ENCODE measurements around the gene STAT3. TPM values are rescaled to one million over a fixed set of nuclear protein-coding genes. Genes with fewer than 3 reads are reported as not detected.

The STAT3 gene
- total and polyA plus RNA-seq, 12 donors: 33.9 to 398 (median 109) TPM

GRCh38 chr17:42286411-42287221 lies 101.6 kb downstream of the STAT3 start:
- ATAC-seq (peak in 7 of 8 donors; percentile 2 to 34 (median 21)), DNase-seq (peak in 1 of 2 donors; percentile 34)
- Histone ChIP-seq H3K27me3 (no peaks in the 10 kb centered on the region), H3K9me3 (no peaks in the 10 kb centered on the region), H3K27ac (peak overlapping the region; percentile 78 to 96 (median 90)), H3K4me1 (peaks cover 11 to 51% (median 30%) of the 10 kb centered on the region in 9 donors), H3K36me3 (peaks cover 0 to 13% (median 0%) of the 10 kb centered on the region in 9 donors), H3K4me3 (peak overlapping the region in 9 of 10 donors; percentile 51 to 83 (median 67))
- 52 to 59% methylated on average over 5 of the region's 5 CpGs for WGBS, 2 donors
- no peak for TF ChIP-seq CTCF (IDR thresholded peaks at IDR 0.05)
- intact Hi-C loops (cut with DNase I): loop anchor here in 2 of 10 donors (10.0 kb wide), 1 partner anchor 62 kb away; no protein-coding TSS in a partner anchor

GRCh38 chr17:42285346-42286050 lies 102.7 kb downstream of the STAT3 start:
- intact Hi-C loops (cut with DNase I): loop anchor here in 2 of 10 donors (10.0 kb wide), 1 partner anchor 61 kb away; no protein-coding TSS in a partner anchor
- no peak for TF ChIP-seq CTCF (IDR thresholded peaks at IDR 0.05)
- H3K9me3 ChIP-seq: no peaks in the 10 kb centered on the region
- H3K27ac ChIP-seq: peak overlapping the region in 1 of 10 donors; percentile 95
- peaks cover 0 to 6% (median 0%) of the 10 kb centered on the region in 9 donors for H3K36me3 ChIP-seq
- H3K4me1 ChIP-seq: peaks cover 11 to 41% (median 30%) of the 10 kb centered on the region in 9 donors
- 95 to 96% methylated on average over 11 of the region's 11 CpGs for WGBS, 2 donors
- no peak for DNase-seq
- ATAC-seq: no peak
- no peak overlapping the region for H3K4me3 ChIP-seq
- no peaks in the 10 kb centered on the region for H3K27me3 ChIP-seq

- H3K27ac ChIP-seq: no peak overlapping the region
- WGBS, 2 donors: 96 to 98% methylated on average over 7 of the region's 7 CpGs
- ATAC-seq (no peak), DNase-seq (no peak)
- peaks cover 11 to 35% (median 28%) of the 10 kb centered on the region in 9 donors for H3K4me1 ChIP-seq
- H3K36me3 ChIP-seq: no peaks in the 10 kb centered on the region
- intact Hi-C loops (cut with DNase I): loop anchor here in 3 of 10 donors (5.0 to 10.0 kb wide), 2 partner anchors 60 to 97 kb away; partner anchors contain the start of gene HCRT (in 1 of the 3)
- H3K27me3 ChIP-seq: no peaks in the 10 kb centered on the region
- TF ChIP-seq CTCF (IDR thresholded peaks at IDR 0.05): no peak
- no peak overlapping the region for H3K4me3 ChIP-seq
- H3K9me3 ChIP-seq: no peaks in the 10 kb centered on the region
Measured at GRCh38 chr17:42284566-42284965, 103.7 kb downstream of the STAT3 start.

GRCh38 chr17:42284024-42284369 lies 104.2 kb downstream of the STAT3 start:
- H3K27ac ChIP-seq: no peak overlapping the region
- intact Hi-C loops (cut with DNase I): loop anchor here in 3 of 10 donors (5.0 to 10.0 kb wide), 2 partner anchors 59 to 97 kb away; partner anchors contain the start of gene HCRT (in 1 of the 3)
- DNase-seq: no peak
- H3K9me3 ChIP-seq: no peaks in the 10 kb centered on the region
- TF ChIP-seq CTCF (IDR thresholded peaks at IDR 0.05): no peak
- no peak for ATAC-seq
- WGBS, 2 donors: 94 to 95% methylated on average over 5 of the region's 5 CpGs
- peaks cover 9 to 29% (median 24%) of the 10 kb centered on the region in 9 donors for H3K4me1 ChIP-seq
- H3K27me3 ChIP-seq: no peaks in the 10 kb centered on the region
- no peak overlapping the region for H3K4me3 ChIP-seq
- H3K36me3 ChIP-seq: no peaks in the 10 kb centered on the region
